HepG2 (cell line): ENCODE data around the gene STKLD1. TPM values are rescaled to one million over a fixed set of nuclear protein-coding genes. Genes with fewer than 3 reads are reported as not detected.

ENCODE experiments used
- ATAC-seq: fragments of 200-7000 bp; cut with Tn5 transposase; 3 replicates; pipeline ENCODE4 v1.9.1; 2020; ENCODE audit warnings: mild to moderate bottlenecking, moderate library complexity
- BruUV-seq: library from RNA; stranded (reverse); fragments of 400-500 nt; replicated peaks from 2 replicates; lab custom pipeline; 2021; lab: Mats Ljungman, UMichigan
- CTCF ChIA-PET: fragments of 300-600 bp; formaldehyde crosslinking; extraction: SDS; loops from one replicate; lab custom pipeline; 2021; ENCODE audit warnings: low total read pairs, inconsistent platforms, low intra/inter-chr PET ratio; lab: Yijun Ruan, JAX
- POLR2A ChIA-PET: fragments of 350-600 bp; sonication (Branson Sonifier 250); formaldehyde crosslinking; loops from one replicate; lab custom pipeline; 2020; ENCODE audit warnings: antibody characterized with exemption, inconsistent platforms; lab: Yijun Ruan, JAX
- DNase-seq: peaks from one replicate; pipeline ENCODE4 v3.0.0-alpha.2; 2015; ENCODE audit warnings: low spot score
- FAIRE-seq: peaks from 3 replicates; lab custom pipeline; 2011; peaks lifted over from hg19 to GRCh38; lab: Jason Lieb, UNC
- H2AFZ ChIP-seq: one replicate; pipeline ENCODE4 v1.6.1; 2011; ENCODE audit warnings: low read length, inconsistent platforms
- H3K27ac ChIP-seq: fragments of 300-600 bp; 3 replicates; pipeline ENCODE4 v1.8.0; 2011; ENCODE audit warnings: mixed run types, mild to moderate bottlenecking, mixed read lengths, low read length, inconsistent platforms; ENCODE audit not compliant: insufficient read depth; ENCODE audit errors: extremely low read length
- H3K27me3 ChIP-seq, 2 experiments: fragments of 200-600 bp in 1 of 2; 2 replicates in 1 of 2; 3 replicates in 1 of 2; pipeline versions ENCODE4 v1.6.0 to v1.8.0; 2011; ENCODE audit warnings: low read length in 2 of 2, mild to moderate bottlenecking in 2 of 2, moderate library complexity in 2 of 2, inconsistent platforms in 1 of 2; ENCODE audit not compliant: insufficient read depth in 2 of 2, control insufficient read depth in 1 of 2
- H3K36me3 ChIP-seq, 2 experiments: fragments of 200-600 bp in 1 of 2; replicated peaks in 1 of 2; 2 replicates in 1 of 2; 3 replicates in 1 of 2; pipeline versions ENCODE4 v1.5.1 to v1.8.0; 2011; ENCODE audit warnings: low read length in 2 of 2, inconsistent platforms in 1 of 2; ENCODE audit not compliant: insufficient read depth in 2 of 2, control insufficient read depth in 1 of 2
- H3K4me1 ChIP-seq: 2 replicates; pipeline ENCODE4 v1.5.1; 2012; ENCODE audit warnings: low read length, inconsistent platforms; ENCODE audit not compliant: insufficient read depth
- H3K4me2 ChIP-seq: 2 replicates; pipeline ENCODE4 v1.6.0; 2011; ENCODE audit warnings: low read depth, low read length, inconsistent platforms
- H3K4me3 ChIP-seq, 3 experiments: fragments of 200-600 bp in 1 of 3; sonication (generic), shearing (Covaris generic) in 1 of 3; replicated peaks in 1 of 3; 2 replicates each; pipeline ENCODE4 v1.5.1; 2011 to 2016; ENCODE audit warnings: low read length in 3 of 3, inconsistent platforms in 2 of 3, low read depth in 2 of 3, mild to moderate bottlenecking in 2 of 3, control low read depth in 1 of 3, mixed read lengths in 1 of 3; ENCODE audit not compliant: insufficient read depth in 1 of 3
- H3K79me2 ChIP-seq: one replicate; pipeline ENCODE4 v1.6.1; 2011; ENCODE audit warnings: low read length, inconsistent platforms; ENCODE audit not compliant: insufficient read depth
- H3K9ac ChIP-seq: 2 replicates; pipeline ENCODE4 v1.6.0; 2011; ENCODE audit warnings: mild to moderate bottlenecking, low read depth, low read length, inconsistent platforms; ENCODE audit not compliant: insufficient read depth
- H3K9me3 ChIP-seq: 2 replicates; pipeline ENCODE4 v1.5.1; 2012; ENCODE audit warnings: mild to moderate bottlenecking, low read length
- H4K20me1 ChIP-seq: 2 replicates; pipeline ENCODE4 v1.6.0; 2011; ENCODE audit warnings: inconsistent platforms, mild to moderate bottlenecking, low read length, moderate library complexity; ENCODE audit not compliant: insufficient read depth
- AGO2 ChIP-seq: fragments of 200-400 bp; formaldehyde crosslinking; optimal IDR thresholded peaks from 2 replicates; pipeline ENCODE3; 2017; ENCODE audit warnings: mild to moderate bottlenecking, low read depth, low read length, moderate library complexity
- RBFOX2 ChIP-seq: fragments of 200-400 bp; formaldehyde crosslinking; IDR thresholded peaks from 2 replicates; pipeline ENCODE4 v1.6.1; 2017; ENCODE audit warnings: low read depth, mild to moderate bottlenecking, low read length
- ZNF205 ChIP-seq: IDR thresholded peaks from 2 replicates; pipeline ENCODE4 v1.6.1; 2018; ENCODE audit warnings: missing biosample characterization, missing genetic modification reagents
- ZNF672 ChIP-seq: sonication (generic); formaldehyde crosslinking; IDR thresholded peaks from 2 replicates; pipeline ENCODE4 v1.8.1; 2022; ENCODE audit warnings: missing genetic modification reagents
- ZNF878 ChIP-seq: sonication (generic); formaldehyde crosslinking; IDR thresholded peaks from 2 replicates; pipeline ENCODE4 v1.8.1; 2023; ENCODE audit warnings: mild to moderate bottlenecking, missing genetic modification reagents, moderate library complexity
- WGBS: methylation state at CpG from one replicate; pipeline ENCODE4 v1.1.6; 2017; ENCODE audit warnings: low lambda C conversion rate; 5-methylcytosine and 5-hydroxymethylcytosine counted together
- in situ Hi-C: cut with HindIII; loops from 2 replicates; pipeline ENCODE4 v1.10.0; 2017; ENCODE audit warnings: low pct_unique_long_range_greater_than_20kb; ENCODE audit not compliant: extremely low pct_ligation_motif_present
- intact Hi-C: fragments of 100-400 bp; cut with micrococcal nuclease; formaldehyde crosslinking; loops from one replicate; pipeline ENCODE4 v1.10.0; 2022; ENCODE audit not compliant: unreplicated experiment
- polyA plus RNA-seq, 8 experiments: library from polyadenylated mRNA; depleted of rRNA in 3 of 8; stranded (reverse) in 7 of 8; unstranded in 1 of 8; fragments of >200 nt; fragmentation: Illumina TruSeq in 4 of 8; extraction: Trizol in 4 of 8; gene quantifications; 2 replicates each; pipeline versions ENCODE4 v1.2.1 to v1.2.3, GENCODE V29; 2011 to 2016; ENCODE audit warnings: low read depth in 4 of 8, missing spikeins in 1 of 8, mixed read lengths in 1 of 8; ENCODE audit not compliant: insufficient read depth in 1 of 8
- total RNA-seq, 5 experiments: library from RNA; depleted of rRNA; stranded (reverse); fragments of >200 nt; fragmentation: Illumina TruSeq; extraction: Trizol; gene quantifications; 2 replicates each; pipeline ENCODE4 v1.2.3, GENCODE V29; 2016; ENCODE audit warnings: low read depth in 1 of 5

STKLD1 gene
- total and polyA plus RNA-seq, 2 of the 13 experiments (the other 11 are each of a cell fraction or from before 2014, with no cell fraction given) = 1.5 to 2.2 TPM

DNA sequence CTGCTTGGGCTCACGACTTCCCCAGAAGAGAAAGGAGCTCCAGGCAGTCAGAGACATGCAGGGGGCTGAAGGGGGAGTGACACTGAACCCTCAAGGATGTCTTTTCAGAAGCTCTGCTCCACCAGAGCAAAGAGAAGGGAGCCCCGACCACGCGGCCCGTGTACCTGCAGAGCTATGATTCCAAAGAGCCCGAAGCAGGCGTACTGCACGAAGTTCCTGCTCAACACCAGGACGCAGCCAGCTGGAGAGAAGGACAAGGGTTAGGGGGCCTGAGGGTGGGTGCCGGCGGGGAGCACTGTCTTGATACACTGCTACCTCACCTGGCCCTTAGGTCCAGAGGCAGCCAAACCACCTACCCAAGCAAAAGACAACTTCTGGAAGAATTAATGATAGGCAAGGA lies 9.7 kb upstream of the STKLD1 start:
- Histone ChIP-seq H3K4me3 (no peak overlapping the region), H3K79me2 (peaks cover 65% of the 10 kb centered on the region)
- no peak for TF ChIP-seq ZNF205
- TF ChIP-seq, all 625 proteins: peak for 0
- no TSS peak for BruUV-seq
- ChIA-PET POLR2A (interaction anchor here (1.0 to 1.5 kb wide), 3 partner anchors 8 to 93 kb away, joined by 3 to 5 read pairs (median 4); partner anchors contain the start of genes CACFD1, SURF1 and SURF2), CTCF (no interaction called here)
- DNase-seq (no peak), FAIRE-seq (no peak), ATAC-seq (no peak)
- Histone ChIP-seq H3K9ac (no peak overlapping the region), H3K4me1 (peaks cover 50% of the 10 kb centered on the region), H2AFZ (no peak overlapping the region), H3K9me3 (no peaks in the 10 kb centered on the region), H3K4me2 (no peak overlapping the region), H3K36me3 (peaks cover 31 to 97% of the 10 kb centered on the region in 2 experiments), H4K20me1 (peaks cover 86% of the 10 kb centered on the region), H3K27ac (no peak overlapping the region), H3K27me3 (no peaks in the 10 kb centered on the region)
- intact Hi-C loops = no loop called here
- in situ Hi-C loops = no loop called here
- WGBS = 93% methylated on average over 5 of the region's 11 CpGs

DNA sequence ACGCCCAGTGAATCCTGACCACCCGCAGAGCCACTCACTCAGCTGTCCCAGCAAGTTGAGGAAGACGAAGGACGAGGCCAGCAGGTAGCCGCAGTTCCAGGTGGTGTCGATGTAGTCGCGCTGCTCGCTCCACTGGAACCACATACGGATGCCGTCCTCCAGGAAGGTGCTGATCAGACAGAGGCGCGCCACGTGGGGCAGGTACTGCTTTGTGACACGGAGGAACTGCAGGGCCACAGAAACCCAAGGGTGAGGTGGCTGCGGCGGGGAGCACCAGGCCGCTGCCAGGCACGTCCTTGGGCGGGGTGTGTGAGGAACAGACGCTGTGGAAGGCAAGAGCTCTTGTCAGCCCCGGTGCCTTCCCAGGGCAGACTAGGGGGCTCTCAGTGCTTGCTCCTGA lies 8.9 kb upstream of the STKLD1 start:
- H4K20me1 ChIP-seq = peaks cover 86% of the 10 kb centered on the region
- TF ChIP-seq AGO2 (peak; percentile 62), RBFOX2 (peak; percentile 62; the same call in 1 of the 2 replicates), ZNF672 (no peak), ZNF878 (CRISPR knock-in tag) (no peak)
- no peak overlapping the region for H3K4me3 ChIP-seq
- H3K36me3 ChIP-seq = peaks cover 29 to 97% of the 10 kb centered on the region in 2 experiments
- no peaks in the 10 kb centered on the region for H3K9me3 ChIP-seq
- ChIA-PET POLR2A (no interaction called here), CTCF (no interaction called here)
- H3K79me2 ChIP-seq = peaks cover 73% of the 10 kb centered on the region
- no peak for DNase-seq
- no peak for FAIRE-seq
- no TSS peak for BruUV-seq
- in situ Hi-C loops = no loop called here
- intact Hi-C loops = no loop called here
- H2AFZ ChIP-seq = no peak overlapping the region
- no peak for ATAC-seq
- peaks cover 50% of the 10 kb centered on the region for H3K4me1 ChIP-seq
- no peak overlapping the region for H3K9ac ChIP-seq
- no peaks in the 10 kb centered on the region for H3K27me3 ChIP-seq
- H3K4me2 ChIP-seq = no peak overlapping the region
- H3K27ac ChIP-seq = no peak overlapping the region
- WGBS = 98% methylated on average over 17 of the region's 22 CpGs
